ENCODE data around the gene CALCB.

Gene CALCB

DNA sequence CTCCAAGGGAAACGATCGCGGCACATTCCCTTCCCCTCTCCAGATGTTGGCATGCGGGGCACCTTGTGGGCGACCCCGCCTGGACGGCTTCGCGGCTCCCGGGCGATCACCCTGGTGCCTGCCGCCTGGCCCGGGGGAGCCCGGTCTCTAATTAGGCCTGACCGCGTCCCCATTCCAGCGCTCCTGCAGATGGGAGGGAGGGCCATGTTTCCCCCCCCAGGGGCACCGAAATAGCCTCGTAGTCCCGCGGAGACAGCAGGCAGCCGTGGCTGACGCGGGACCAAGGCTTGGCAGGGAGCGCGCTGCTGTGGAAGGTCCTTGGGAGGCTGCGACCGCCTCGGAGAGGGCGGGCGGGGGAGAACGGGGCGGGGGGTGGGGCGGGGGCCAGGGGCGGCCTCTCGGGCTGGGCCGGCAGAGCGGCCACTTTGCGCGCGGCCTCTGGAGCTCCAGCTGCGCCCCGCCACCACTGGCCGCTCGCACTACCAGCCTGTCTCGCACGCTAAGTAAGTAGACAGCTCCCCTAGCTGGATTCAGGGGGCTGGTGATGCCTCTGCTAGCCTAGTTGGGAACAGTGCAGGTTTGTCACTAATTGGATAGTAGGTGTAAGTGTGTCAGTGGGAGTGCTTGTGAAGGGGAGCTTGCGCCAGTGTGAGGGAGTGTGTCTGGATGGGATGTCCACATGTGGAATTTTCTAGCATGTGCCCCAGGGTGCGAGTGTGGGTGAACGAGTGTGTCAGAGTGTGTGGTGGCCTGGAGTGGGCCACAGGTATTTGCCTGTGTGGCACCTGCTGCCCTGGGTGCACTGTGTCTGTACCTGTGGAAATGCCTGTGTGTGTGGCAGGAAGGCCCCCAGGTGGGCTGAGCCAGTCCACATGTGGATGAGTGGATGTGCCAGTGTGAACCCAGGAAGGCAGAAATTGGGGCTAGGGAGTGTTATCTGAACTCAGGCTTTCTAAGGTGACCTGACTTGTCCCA, 41.4 kb downstream of the CALCB start, which contains the start of gene INSC:
TSS of gene INSC (plus strand) at position 423 of the 975 bp plus-strand sequence. CDS start 34,252 bp downstream, outside the sequence.
- DNase-seq (ENCODE audit: extremely low spot score), result no peak
- ChIA-PET POLR2A (no interaction called here), CTCF (interaction anchor here (3.7 kb wide), 1 partner anchor 12 kb away, joined by 38 read pairs; no protein-coding TSS in a partner anchor)
- TF ChIP-seq CTCF (IDR thresholded peaks at IDR 0.05; ENCODE audit: control extremely low read depth, extremely low read depth, low read depth, missing control alignments), result no peak

- no peak for TF ChIP-seq CTCF (IDR thresholded peaks at IDR 0.05; ENCODE audit: control extremely low read depth, extremely low read depth, low read depth, missing control alignments)
- CTCF ChIA-PET, result no interaction called here
Measured at GRCh38 chr11:15115686-15116085, 42.3 kb downstream of the CALCB start.

GRCh38 chr11:15117751-15118150, 44.4 kb downstream of the CALCB start:
- POLR2A ChIA-PET, result no interaction called here
- CTCF ChIA-PET, result interaction anchor here (1.5 to 1.9 kb wide), 3 partner anchors 16 to 30 kb away, joined by 3 to 8 read pairs (median 7); no protein-coding TSS in a partner anchor
- DNase-seq (ENCODE audit: extremely low spot score), result no peak
- TF ChIP-seq CTCF (IDR thresholded peaks at IDR 0.05; ENCODE audit: control extremely low read depth, extremely low read depth, low read depth, missing control alignments), result no peak

More at GRCh38 chr11:15115686-15116085, 42.3 kb downstream of the CALCB start:
- POLR2A ChIA-PET, result no interaction called here
- no peak for DNase-seq (ENCODE audit: extremely low spot score)

- CTCF ChIA-PET, result interaction anchor here (1.0 to 1.9 kb wide), 4 partner anchors 9 to 29 kb away, joined by 3 to 8 read pairs (median 5); no protein-coding TSS in a partner anchor
- POLR2A ChIA-PET, result no interaction called here
- no peak for TF ChIP-seq CTCF (IDR thresholded peaks at IDR 0.05; ENCODE audit: control extremely low read depth, extremely low read depth, low read depth, missing control alignments)
- DNase-seq (ENCODE audit: extremely low spot score), result no peak
Measured at GRCh38 chr11:15118431-15118830, 45.0 kb downstream of the CALCB start.

GRCh38 chr11:15119352-15119751, 46.0 kb downstream of the CALCB start:
- POLR2A ChIA-PET, result no interaction called here
- CTCF ChIA-PET, result no interaction called here
- no peak for DNase-seq (ENCODE audit: extremely low spot score)
- no peak for TF ChIP-seq CTCF (IDR thresholded peaks at IDR 0.05; ENCODE audit: control extremely low read depth, extremely low read depth, low read depth, missing control alignments)

- TF ChIP-seq CTCF (IDR thresholded peaks at IDR 0.05; ENCODE audit: control extremely low read depth, extremely low read depth, low read depth, missing control alignments), result no peak
- POLR2A ChIA-PET, result no interaction called here
- CTCF ChIA-PET, result no interaction called here
- DNase-seq (ENCODE audit: extremely low spot score), result no peak
Measured at GRCh38 chr11:15119826-15120225, 46.4 kb downstream of the CALCB start.
